HG03103 (cell line): Measurements from ENCODE around the gene OR4C16.

Experiments
- ATAC-seq: cut with Tn5 transposase; IDR thresholded peaks from one replicate; pipeline ENCODE4 v1.9.1; 2021; ENCODE audit warnings: low read depth; ENCODE audit not compliant: unreplicated experiment

The OR4C16 gene

GRCh38 chr11:55571828-55572227, at the start of gene OR4C16:
OR4C16 (plus strand) TSS chr11:55572128; CDS start chr11:55572128, 0 bp downstream.
- ATAC-seq, result no peak

GRCh38 chr11:55554169-55554568, 17.8 kb upstream of the OR4C16 start, which contains the start of gene OR4C15:
OR4C15 (plus strand) TSS chr11:55554469; CDS start chr11:55554469, 0 bp downstream.
- no peak for ATAC-seq

- ATAC-seq, result no peak
Observed at GRCh38 chr11:55572548-55572947, 620 bp downstream of the OR4C16 start.

- no peak for ATAC-seq
Observed at GRCh38 chr11:55607545-55607944, 35.6 kb downstream of the OR4C16 start, which contains the start of gene OR4C11. OR4C11 (minus strand) TSS chr11:55607645; CDS start chr11:55604373, 3,272 bp downstream.
